ENCODE measurements around the gene EIF6.

The EIF6 gene

GRCh38 chr20:35293303-35294292 lies 9.0 kb upstream of the EIF6 start:
- DNase-seq, result no peak

GRCh38 chr20:35292504-35293285 lies 8.1 kb upstream of the EIF6 start:
- DNase-seq, result no peak

GRCh38 chr20:35291654-35292503 lies 7.3 kb upstream of the EIF6 start, which contains the start of gene FAM83C:
Gene FAM83C, minus strand, starts transcription at chr20:35292425. Its CDS starts 121 bp downstream, at chr20:35292304.
- no peak for DNase-seq

GRCh38 chr20:35290887-35291417 lies 6.4 kb upstream of the EIF6 start:
- no peak for DNase-seq

DNA sequence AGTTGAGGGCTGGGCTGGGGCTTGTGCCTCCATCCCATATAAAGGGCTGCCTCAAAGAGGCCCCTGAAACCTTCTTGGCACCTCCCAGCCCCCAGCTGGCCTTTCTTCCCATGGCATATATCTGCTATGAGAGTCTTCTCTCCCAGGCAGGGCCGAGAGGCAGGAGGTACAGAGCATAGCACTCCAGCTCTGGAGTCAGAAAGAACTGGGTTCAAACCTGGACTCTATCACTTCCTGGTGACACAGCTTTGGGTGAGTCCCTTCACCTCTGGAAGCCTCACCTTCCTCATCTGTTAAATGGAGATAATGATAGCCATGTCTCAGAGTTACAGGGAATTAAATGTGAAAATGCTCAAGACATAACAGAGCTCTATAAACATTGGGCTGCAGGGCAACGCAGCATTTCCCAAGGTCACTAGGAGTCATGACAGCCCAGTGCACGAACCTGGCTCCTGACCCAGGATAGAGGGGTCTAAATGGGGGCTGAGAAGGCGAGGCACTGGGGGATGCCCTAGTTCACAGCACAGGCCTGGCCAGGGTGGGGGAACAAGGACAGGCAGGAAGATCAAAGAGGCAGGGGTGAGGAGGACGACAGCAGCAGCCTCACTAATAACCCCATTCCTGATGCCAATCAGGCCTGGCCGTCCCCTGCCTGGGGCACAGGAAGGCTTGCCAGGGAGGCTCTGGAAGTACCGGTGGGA lies 5.8 kb upstream of the EIF6 start:
- DNase-seq, result no peak

- no peak for DNase-seq
Measured at GRCh38 chr20:35288325-35289060, 3.9 kb upstream of the EIF6 start.

- DNase-seq, result no peak
Measured at GRCh38 chr20:35287509-35288324, 3.1 kb upstream of the EIF6 start.

DNA sequence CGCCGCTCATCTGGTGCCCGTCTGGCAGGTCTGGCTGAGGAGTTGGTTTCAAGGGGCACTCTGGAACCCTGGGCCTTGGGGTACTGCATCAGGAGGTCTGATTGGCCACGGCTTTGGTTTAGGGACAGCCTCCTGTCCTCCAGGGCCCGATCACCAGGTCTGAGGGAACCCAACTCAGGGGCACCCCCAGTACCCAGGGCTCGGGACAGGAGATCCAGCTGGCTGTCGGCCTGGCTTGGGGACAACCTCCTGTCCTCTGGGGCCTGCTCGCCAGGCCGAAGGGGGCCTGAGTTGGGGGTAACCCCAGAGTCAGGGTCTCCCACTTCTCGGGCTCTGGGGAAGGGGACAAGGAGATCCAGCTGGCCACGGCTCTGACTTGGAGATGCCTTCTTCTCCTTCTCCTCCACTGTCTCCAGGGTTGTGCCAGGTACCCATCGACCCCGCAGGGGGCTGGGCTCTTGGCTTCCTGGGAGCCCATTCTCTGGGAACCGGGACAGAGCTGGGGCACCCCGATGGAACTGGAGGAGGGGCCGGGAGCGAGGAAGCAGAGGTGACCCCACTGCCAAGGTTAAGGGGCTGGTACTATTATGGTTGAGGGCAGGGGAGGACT lies 2.4 kb upstream of the EIF6 start:
- DNase-seq, result no peak

DNA sequence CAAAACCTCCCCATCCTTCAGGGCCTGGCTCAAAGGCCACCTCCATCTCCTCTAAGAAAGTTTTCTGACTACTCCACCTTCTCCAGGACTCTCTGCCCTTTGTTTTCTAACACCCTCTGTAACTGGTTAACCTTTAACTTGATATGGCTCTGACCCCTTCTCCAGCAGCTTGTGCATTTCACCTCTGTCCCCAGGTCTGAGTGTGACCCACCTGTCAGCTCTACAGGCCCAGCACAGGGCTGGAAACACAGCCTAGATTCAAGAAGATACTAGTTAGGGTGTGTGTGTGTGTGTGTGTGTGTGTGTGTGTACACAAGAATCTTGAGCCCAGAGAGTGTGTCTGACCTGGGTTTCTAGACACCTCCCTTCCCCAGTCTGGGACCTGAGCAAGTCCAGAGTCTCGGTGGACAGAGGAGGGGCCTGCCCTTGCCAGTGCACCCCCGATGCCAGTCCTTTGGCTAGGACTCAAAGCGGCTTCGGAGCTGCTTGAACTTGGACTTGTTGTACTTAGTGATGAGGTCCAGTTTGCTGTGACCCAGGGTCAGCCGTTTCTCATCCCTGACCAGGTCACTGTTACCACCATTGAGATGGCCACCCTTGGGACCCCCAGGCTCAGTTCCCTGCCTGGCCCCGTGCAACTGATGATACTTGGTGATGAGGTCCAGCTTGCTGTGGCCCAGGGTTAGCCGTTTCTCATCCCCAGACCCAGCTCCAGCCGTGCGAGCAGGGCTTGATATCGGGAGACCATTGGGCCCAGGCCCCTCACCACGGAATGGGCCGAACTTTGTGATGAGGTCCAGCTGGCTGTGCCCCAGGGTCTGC lies 1.7 kb upstream of the EIF6 start:
- DNase-seq, result no peak

GRCh38 chr20:35285806-35286076 lies 1.2 kb upstream of the EIF6 start:
- peak in 2 of 3 donors; percentile 38 to 62 for DNase-seq

GRCh38 chr20:35284992-35285805 lies 627 bp upstream of the EIF6 start:
- no peak for DNase-seq

GRCh38 chr20:35283441-35284266 lies 918 bp downstream of the EIF6 start:
- DNase-seq, result peak; percentile 41 to 55 (median 47)

GRCh38 chr20:35281506-35282101 lies 3.0 kb downstream of the EIF6 start:
- no peak for DNase-seq

GRCh38 chr20:35280523-35280922 lies 4.0 kb downstream of the EIF6 start:
- no peak for DNase-seq

- DNase-seq, result no peak
Measured at GRCh38 chr20:35279533-35280174, 4.9 kb downstream of the EIF6 start.

- DNase-seq, result no peak
Measured at GRCh38 chr20:35279040-35279439, 5.5 kb downstream of the EIF6 start.
